Measurements from ENCODE around the gene LAMA2.

Gene LAMA2

GRCh38 chr6:129497481-129498441 is 614.8 kb downstream of the LAMA2 start:
- DNase-seq = no peak

DNA sequence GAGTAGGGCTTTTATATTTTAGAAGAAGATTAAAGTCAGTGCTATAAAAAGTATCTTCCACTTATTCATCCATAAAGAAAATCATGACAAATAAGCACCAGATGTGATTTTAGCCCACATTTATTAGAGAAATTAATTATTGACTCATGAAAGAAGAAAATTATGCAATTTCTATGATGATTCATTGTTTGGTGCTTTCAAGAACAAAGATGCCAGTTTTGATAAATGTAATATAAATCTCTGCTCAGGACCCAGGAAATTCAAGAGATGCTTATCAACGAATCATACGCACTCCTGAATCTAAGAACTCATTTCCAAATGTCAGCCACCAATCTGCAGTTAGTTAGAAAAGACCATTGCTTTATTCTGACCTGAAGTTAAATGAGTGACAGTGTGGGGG is 615.6 kb downstream of the LAMA2 start:
- no peak for DNase-seq

- peak; percentile 22 to 65 (median 60) for DNase-seq
Measured at GRCh38 chr6:129498950-129499842, 616.3 kb downstream of the LAMA2 start.

DNA sequence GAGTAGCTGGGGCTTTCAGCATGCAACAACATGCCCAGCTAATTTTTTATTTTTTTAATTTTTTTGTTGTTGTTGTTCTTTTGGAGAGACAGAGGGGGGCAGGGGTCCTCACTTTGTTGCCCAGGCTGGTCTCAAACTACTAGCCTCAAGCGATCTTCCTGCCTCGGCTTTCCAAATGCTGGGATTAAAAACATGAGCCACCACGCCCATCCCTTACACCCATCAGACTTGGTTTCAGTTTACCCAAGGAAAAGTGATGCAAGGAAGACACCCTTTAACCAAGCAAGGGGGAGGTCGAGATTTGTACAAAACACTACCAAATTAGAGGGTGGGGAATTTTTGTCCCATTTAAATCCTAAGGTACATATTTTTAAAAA is 616.9 kb downstream of the LAMA2 start:
- no peak for DNase-seq

DNA sequence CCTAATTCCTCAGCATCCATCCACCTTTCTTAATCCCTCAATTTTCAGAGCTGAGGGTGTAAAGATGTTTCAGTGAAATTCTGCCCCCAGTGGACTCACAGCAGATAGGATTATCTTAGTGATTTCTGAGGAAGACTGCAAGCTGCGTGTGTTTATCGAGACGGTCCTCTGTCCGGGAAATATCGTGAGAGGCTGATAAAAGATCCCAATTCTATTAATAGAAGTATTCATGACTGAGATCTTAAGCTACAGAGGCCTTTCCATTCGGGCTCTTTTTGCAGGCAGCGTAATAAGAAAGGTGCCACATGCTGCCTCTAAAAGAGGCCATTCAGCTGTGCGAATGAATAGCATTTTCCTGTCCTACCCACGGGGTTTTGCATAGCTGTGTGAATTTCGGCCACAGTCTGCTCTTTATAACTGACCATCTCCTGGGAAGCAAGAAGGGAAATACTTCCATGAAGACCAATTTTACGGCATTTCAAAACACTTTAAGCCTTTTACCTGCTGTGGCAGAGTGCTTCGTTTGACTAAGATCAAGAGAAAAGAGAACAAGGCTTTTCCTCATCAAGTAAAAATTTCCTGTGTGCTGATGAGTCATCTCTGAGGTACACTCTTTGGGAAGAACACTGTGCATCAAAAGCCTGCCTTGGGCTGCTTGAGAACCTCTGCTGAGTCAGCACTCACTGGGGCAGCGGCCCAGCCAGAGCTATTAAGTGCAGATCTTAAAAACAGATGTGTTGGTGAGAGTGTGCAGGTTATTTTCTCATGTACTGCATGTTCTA is 618.2 kb downstream of the LAMA2 start:
- DNase-seq = peak in 2 of 3 experiments; percentile 10 to 19

- DNase-seq = peak in 1 of 3 experiments; percentile 19
Measured at GRCh38 chr6:129501740-129502660, 619.1 kb downstream of the LAMA2 start.

GRCh38 chr6:129504456-129504855 is 621.5 kb downstream of the LAMA2 start:
- no peak for DNase-seq

GRCh38 chr6:129507059-129507807 is 624.3 kb downstream of the LAMA2 start:
- no peak for DNase-seq

DNA sequence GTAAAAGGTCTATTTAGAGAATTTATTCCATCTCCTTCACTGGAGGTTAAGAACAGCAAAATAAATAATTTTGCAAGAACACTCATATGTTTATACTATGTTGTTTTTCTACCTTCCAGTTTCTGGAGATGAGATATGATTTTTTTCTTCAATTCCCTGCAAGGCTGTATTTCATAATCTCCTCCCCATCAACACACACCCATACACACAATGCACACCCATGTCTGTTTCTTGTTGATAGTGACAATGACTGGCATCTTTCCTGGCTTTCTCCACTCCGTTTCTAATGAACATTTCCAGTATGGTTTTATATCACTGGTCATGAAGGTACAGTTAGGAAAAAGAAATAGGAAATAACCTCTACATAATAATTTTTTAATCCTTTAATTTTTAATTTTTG is 624.9 kb downstream of the LAMA2 start:
- DNase-seq = no peak

DNA sequence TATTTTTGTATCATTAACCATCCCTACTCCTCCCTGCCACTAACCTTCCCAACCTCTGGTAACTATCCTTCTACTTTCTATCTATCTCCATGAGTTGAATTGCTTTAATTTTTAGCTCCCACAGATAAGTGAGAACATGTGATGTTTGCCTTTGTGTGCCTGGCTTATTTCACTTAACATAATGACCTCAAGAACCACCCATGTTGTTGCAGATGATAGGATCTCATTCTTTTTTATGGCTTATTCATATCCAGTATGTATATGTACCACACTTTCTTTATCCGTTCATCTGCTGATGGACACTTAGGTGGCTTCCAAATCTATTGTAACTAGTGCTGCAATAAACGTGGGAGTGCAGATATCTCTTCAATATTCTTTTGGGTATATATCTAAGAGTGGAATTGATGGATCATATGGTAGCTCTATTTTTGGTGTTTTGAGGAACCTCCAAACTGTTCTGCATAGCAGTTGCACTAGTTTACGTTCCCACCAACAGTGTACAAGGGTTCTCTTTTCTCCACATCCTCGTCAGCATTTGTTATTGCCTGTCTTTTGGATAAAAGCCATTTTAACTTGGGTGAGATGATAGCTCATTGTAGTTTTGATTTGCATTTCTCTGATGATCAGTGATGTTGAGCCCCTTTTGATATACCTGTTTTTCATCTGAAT is 625.7 kb downstream of the LAMA2 start:
- DNase-seq = no peak

GRCh38 chr6:129510950-129511349 is 628.0 kb downstream of the LAMA2 start:
- no peak for DNase-seq

GRCh38 chr6:129513471-129513870 is 630.5 kb downstream of the LAMA2 start:
- no peak for DNase-seq

DNA sequence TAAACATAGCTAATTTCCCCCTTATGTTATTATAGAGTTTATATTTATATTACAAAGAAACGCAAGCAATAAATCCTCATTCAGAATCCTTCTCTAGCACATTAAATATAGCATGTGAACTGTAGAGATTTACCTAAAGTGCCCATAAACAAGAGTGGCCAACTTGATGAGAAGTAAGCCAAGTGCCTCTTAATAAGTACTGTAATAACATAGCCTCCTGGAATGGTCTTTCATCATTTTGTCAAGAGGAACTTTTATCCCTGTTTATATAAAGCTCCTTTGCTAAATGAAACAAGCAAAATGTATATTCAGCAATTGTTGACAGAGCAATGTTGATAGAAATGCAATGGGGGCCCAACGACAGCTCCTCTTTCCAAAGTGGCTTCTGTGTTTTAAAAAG is 632.1 kb downstream of the LAMA2 start:
- DNase-seq = peak in 1 of 3 experiments; percentile 30

GRCh38 chr6:129516005-129516404 is 633.1 kb downstream of the LAMA2 start:
- no peak for DNase-seq

- peak in 1 of 3 experiments; percentile 14 for DNase-seq
Measured at GRCh38 chr6:129516787-129517186, 633.8 kb downstream of the LAMA2 start.

DNA sequence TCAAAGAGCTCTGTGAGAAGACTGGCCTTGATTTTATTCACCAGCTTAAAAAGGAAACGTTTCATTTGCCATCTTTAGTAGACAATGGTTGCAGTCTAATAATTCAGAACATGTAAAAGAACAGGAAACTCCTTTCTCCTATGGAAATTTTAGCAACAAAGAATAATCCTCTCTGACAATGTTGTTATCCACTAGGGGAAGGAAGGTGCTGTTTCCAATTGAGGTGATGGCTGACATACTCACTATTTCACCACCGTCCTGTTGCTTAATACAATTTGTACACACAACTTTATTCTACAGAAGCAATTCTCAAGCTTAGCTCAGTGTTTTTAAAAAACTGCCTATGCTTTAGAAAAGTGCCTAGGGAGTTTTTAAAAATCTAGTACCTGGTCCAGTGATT is 634.4 kb downstream of the LAMA2 start:
- no peak for DNase-seq

GRCh38 chr6:129519750-129520149 is 636.8 kb downstream of the LAMA2 start:
- no peak for DNase-seq

DNA sequence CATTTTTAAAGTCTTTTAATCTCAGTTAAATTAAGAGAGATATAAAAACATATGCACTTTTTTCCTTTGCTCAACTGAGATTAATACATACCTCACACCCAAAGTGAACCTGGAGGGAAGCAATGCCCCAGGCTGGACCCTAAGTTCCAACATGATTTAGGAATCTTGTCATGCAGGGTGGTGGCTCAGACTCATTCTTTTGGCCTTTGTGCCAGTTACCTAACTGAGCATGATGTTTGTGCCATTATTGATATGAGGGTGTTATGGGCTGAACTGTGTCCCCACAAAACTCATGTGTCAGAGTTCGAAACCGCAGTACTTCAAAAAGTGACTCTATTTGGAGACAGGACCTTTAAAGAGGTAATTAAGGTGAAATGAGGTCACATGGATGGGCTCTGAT is 639.0 kb downstream of the LAMA2 start:
- DNase-seq = no peak

- DNase-seq = no peak
Measured at GRCh38 chr6:129523816-129524215, 640.9 kb downstream of the LAMA2 start.

- no peak for DNase-seq
Measured at GRCh38 chr6:129525055-129525454, 642.1 kb downstream of the LAMA2 start.
